Trophoblast cell (in vitro differentiated cells and primary cell): ENCODE data around the gene DLK1.

Source experiments
- DNase-seq, 2 donors: peaks; one replicate each; pipeline ENCODE4 v3.0.0-alpha.2; 2016
- H2AFZ ChIP-seq: 2 replicates; pipeline ENCODE4 v1.6.1; 2013; ENCODE audit warnings: low read length, moderate library complexity, mild to moderate bottlenecking; ENCODE audit not compliant: insufficient read depth, poor library complexity
- H2AK5ac ChIP-seq: 2 replicates; pipeline ENCODE4 v1.6.1; 2013; ENCODE audit warnings: mild to moderate bottlenecking, low read length
- H2BK120ac ChIP-seq: 2 replicates; pipeline ENCODE4 v1.6.1; 2013; ENCODE audit warnings: low read length, mild to moderate bottlenecking, moderate library complexity; ENCODE audit not compliant: insufficient read depth, poor library complexity
- H2BK12ac ChIP-seq: 2 replicates; pipeline ENCODE4 v1.6.1; 2013; ENCODE audit warnings: mild to moderate bottlenecking, low read length, moderate library complexity
- H2BK5ac ChIP-seq: 2 replicates; pipeline ENCODE4 v1.6.1; 2013; ENCODE audit warnings: low read length, low read depth, moderate library complexity, mild to moderate bottlenecking; ENCODE audit not compliant: poor library complexity
- H3K14ac ChIP-seq: 2 replicates; pipeline ENCODE4 v1.6.1; 2013; ENCODE audit warnings: mild to moderate bottlenecking, low read length
- H3K18ac ChIP-seq: 2 replicates; pipeline ENCODE4 v1.6.1; 2013; ENCODE audit warnings: mild to moderate bottlenecking, low read length
- H3K23ac ChIP-seq: 2 replicates; pipeline ENCODE4 v1.6.1; 2013; ENCODE audit warnings: low read length
- H3K27ac ChIP-seq: 2 replicates; pipeline ENCODE4 v1.5.1; 2013; ENCODE audit warnings: low read depth, mild to moderate bottlenecking, inconsistent platforms, low read length, moderate library complexity
- H3K27me3 ChIP-seq: 2 replicates; pipeline ENCODE4 v1.6.1; 2013; ENCODE audit warnings: inconsistent platforms, mild to moderate bottlenecking, low read length, moderate library complexity; ENCODE audit not compliant: insufficient read depth
- H3K36me3 ChIP-seq, 2 experiments: 1 replicate in 1 of 2; 2 replicates in 1 of 2; pipeline ENCODE4 v1.6.1; 2013; ENCODE audit warnings: low read length in 2 of 2, mild to moderate bottlenecking in 2 of 2, moderate library complexity in 1 of 2; ENCODE audit not compliant: insufficient read depth in 2 of 2, control insufficient read depth in 1 of 2
- H3K4ac ChIP-seq: 2 replicates; pipeline ENCODE4 v1.6.1; 2013; ENCODE audit warnings: low read depth, mild to moderate bottlenecking, low read length, moderate library complexity
- H3K4me1 ChIP-seq, 2 experiments: 1 replicate in 1 of 2; 2 replicates in 1 of 2; pipeline ENCODE4 v1.6.1; 2013; ENCODE audit warnings: low read length in 2 of 2, mild to moderate bottlenecking in 2 of 2, moderate library complexity in 1 of 2; ENCODE audit not compliant: insufficient read depth in 2 of 2, control insufficient read depth in 1 of 2
- H3K4me2 ChIP-seq: 2 replicates; pipeline ENCODE4 v1.6.1; 2013; ENCODE audit warnings: inconsistent platforms, mild to moderate bottlenecking, low read length, moderate library complexity
- H3K4me3 ChIP-seq: 2 replicates; pipeline ENCODE4 v1.5.1; 2013; ENCODE audit warnings: mild to moderate bottlenecking, low read depth, low read length, inconsistent platforms
- H3K79me1 ChIP-seq: one replicate; pipeline ENCODE4 v1.6.1; 2013; ENCODE audit warnings: low read length
- H3K79me2 ChIP-seq: 2 replicates; pipeline ENCODE4 v1.6.1; 2013; ENCODE audit warnings: low read length, mild to moderate bottlenecking; ENCODE audit not compliant: control insufficient read depth, insufficient read depth, poor library complexity
- H3K9ac ChIP-seq: 2 replicates; pipeline ENCODE4 v1.6.1; 2013; ENCODE audit warnings: mild to moderate bottlenecking, low read length
- H3K9me3 ChIP-seq: 2 replicates; pipeline ENCODE4 v1.6.1; 2013; ENCODE audit warnings: low read depth, mild to moderate bottlenecking, control low read depth, inconsistent platforms, low read length; ENCODE audit not compliant: insufficient read depth
- H4K12ac ChIP-seq: 2 replicates; pipeline ENCODE4 v1.6.1; 2013; ENCODE audit warnings: low read depth, mild to moderate bottlenecking, low read length, moderate library complexity
- H4K8ac ChIP-seq: 2 replicates; pipeline ENCODE4 v1.6.1; 2013; ENCODE audit warnings: low read depth, mild to moderate bottlenecking, low read length, moderate library complexity
- H4K91ac ChIP-seq: one replicate; pipeline ENCODE4 v1.6.1; 2013; ENCODE audit warnings: low read depth, mild to moderate bottlenecking, low read length, moderate library complexity
- WGBS: extraction: QIAGEN DNeasy Blood & Tissue Kit; methylation state at CpG from one replicate; pipeline ENCODE4 v1.1.7; 2013; ENCODE audit warnings: missing lambda C conversion rate; ENCODE audit not compliant: insufficient read length, insufficient coverage; ENCODE audit errors: extremely low coverage; 5-methylcytosine and 5-hydroxymethylcytosine counted together

Gene DLK1

DNA sequence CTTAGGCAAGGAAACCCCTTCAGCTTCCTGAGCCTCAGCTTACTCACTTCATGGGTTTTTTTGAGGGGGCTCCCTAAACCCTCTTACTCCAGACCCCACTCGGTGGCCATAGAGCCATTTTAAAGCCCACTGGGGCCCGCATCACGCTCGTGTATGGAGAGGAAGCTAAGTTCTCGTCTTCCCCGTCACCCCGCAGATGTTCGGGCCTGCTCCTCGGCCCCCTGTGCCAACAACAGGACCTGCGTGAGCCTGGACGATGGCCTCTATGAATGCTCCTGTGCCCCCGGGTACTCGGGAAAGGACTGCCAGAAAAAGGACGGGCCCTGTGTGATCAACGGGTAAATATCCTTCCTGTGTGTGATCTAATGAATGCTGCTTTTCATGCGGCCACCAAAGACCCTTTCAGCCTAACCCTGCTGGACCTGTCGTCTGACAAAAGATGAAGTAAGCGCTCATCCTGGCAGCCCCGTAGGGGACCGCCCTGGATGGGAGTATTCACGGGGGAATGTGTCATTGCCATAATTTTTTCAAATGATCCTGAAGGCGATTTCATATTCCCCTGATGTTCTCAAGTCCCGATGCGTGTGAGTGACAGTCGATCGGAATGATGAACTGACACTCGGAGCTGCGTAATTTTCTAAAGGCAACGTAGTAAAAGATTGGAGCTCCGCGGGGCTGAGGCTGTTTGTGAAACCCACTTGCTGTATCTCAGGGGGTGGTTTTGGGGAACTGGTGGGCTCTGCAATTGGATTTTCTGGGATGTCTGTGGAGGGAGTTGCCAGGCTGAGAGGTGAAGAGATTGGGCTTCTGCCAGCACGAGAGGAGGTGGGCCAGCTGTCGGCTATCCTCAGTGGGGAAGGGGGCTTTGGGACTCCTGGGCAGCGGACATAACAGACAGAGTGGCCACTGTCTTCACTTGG lies 5.4 kb downstream of the DLK1 start:
- no peak for DNase-seq
- no peak overlapping the region for H3K4ac ChIP-seq
- WGBS: no CpG with 5 or more reads among the region's 34 CpGs

DNA sequence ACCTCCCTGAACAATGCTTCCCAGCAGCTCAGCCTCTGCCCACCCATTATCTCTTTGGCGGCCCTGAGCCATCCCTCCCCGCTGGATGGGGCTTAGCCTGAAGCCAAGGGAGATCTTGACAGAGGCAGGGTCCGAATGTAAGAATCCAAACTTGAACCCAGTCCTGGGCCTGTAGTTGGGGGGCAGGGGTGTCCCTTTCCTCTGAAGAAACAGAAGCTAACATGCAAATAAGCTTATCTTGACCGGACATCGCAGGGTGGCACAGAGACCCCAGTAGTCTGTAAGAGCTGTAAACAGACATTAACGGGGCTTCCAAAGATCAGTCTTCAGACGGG lies 6.0 kb downstream of the DLK1 start:
- Histone ChIP-seq H4K8ac (no peak overlapping the region), H3K79me1 (no peaks in the 10 kb centered on the region), H3K23ac (no peak overlapping the region), H3K4me1 (no peaks in the 10 kb centered on the region), H2AK5ac (no peak overlapping the region), H3K4me3 (no peak overlapping the region), H4K91ac (no peak overlapping the region), H4K12ac (no peak overlapping the region), H3K9me3 (peaks cover 5% of the 10 kb centered on the region), H3K27me3 (peaks cover 6% of the 10 kb centered on the region), H2BK5ac (no peak overlapping the region), H3K9ac (no peak overlapping the region), H3K79me2 (no peaks in the 10 kb centered on the region), H3K4me2 (no peak overlapping the region), H2AFZ (no peak overlapping the region), H3K4ac (no peak overlapping the region), H2BK12ac (no peak overlapping the region), H2BK120ac (no peak overlapping the region), H3K36me3 (no peaks in the 10 kb centered on the region), H3K27ac (no peak overlapping the region), H3K14ac (no peak overlapping the region), H3K18ac (no peak overlapping the region)
- WGBS: no CpG with 5 or more reads among the region's 7 CpGs
- no peak for DNase-seq

More for the DNA sequence above, 5.4 kb downstream of the DLK1 start:
- no peak overlapping the region for H2BK12ac ChIP-seq
- H2BK120ac ChIP-seq: no peak overlapping the region
- H3K4me3 ChIP-seq: no peak overlapping the region
- no peak overlapping the region for H4K8ac ChIP-seq
- H3K14ac ChIP-seq: no peak overlapping the region
- H3K79me2 ChIP-seq: no peaks in the 10 kb centered on the region
- H3K18ac ChIP-seq: no peak overlapping the region
- H3K36me3 ChIP-seq: no peaks in the 10 kb centered on the region
- no peak overlapping the region for H4K91ac ChIP-seq
- H3K27ac ChIP-seq: no peak overlapping the region
- no peak overlapping the region for H3K23ac ChIP-seq
- H3K4me2 ChIP-seq: no peak overlapping the region
- H3K9me3 ChIP-seq: peaks cover 5% of the 10 kb centered on the region
- no peak overlapping the region for H2AK5ac ChIP-seq
- H3K79me1 ChIP-seq: no peaks in the 10 kb centered on the region
- no peak overlapping the region for H2AFZ ChIP-seq
- H4K12ac ChIP-seq: no peak overlapping the region
- H2BK5ac ChIP-seq: no peak overlapping the region
- H3K27me3 ChIP-seq: peaks cover 12% of the 10 kb centered on the region
- no peak overlapping the region for H3K9ac ChIP-seq
- H3K4me1 ChIP-seq: no peaks in the 10 kb centered on the region

DNA sequence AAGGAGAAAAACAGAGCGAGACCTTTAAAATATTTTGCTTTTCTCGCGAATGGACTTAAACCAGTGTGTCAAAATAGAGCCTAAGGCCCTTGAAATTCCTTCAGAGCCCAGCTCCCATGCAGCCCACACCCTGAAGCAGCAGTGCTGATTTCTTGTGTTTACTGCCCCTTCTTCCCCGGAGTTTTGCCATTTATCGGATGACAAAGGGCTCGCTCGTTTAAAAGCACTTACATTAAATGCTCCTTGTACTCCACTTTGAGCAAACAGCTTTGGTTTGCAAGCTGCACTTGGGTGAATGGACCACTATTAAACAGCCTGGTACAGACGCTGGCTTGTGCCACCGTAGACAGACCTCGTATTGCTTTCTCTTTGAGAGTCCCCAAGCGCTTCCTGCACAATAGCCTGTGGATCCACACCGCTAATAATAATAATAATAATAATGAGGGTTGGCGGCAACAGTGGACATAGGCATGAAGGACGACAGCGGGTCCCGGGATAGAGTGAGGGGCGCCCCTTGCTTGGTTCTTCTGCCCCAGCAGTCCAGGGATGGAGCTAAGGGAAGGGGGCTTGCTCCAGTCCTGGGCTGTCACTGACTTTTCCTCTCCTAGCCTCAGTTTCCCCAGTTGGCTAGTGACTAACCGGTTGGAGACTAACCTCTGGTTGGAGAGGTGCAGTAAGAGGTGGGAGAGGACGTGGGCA lies 6.6 kb downstream of the DLK1 start:
- H3K4me1 ChIP-seq: no peaks in the 10 kb centered on the region
- no peak overlapping the region for H2BK120ac ChIP-seq
- H2BK12ac ChIP-seq: no peak overlapping the region
- H3K9ac ChIP-seq: no peak overlapping the region
- peaks cover 5% of the 10 kb centered on the region for H3K9me3 ChIP-seq
- no peak overlapping the region for H2BK5ac ChIP-seq
- H3K79me1 ChIP-seq: no peaks in the 10 kb centered on the region
- no peak overlapping the region for H3K18ac ChIP-seq
- no peak overlapping the region for H4K91ac ChIP-seq
- H3K27me3 ChIP-seq: peaks cover under 1% of the 10 kb centered on the region
- no peak for DNase-seq
- no CpG with 5 or more reads among the region's 19 CpGs for WGBS
- H3K23ac ChIP-seq: no peak overlapping the region
- no peak overlapping the region for H2AK5ac ChIP-seq
- H3K36me3 ChIP-seq: no peaks in the 10 kb centered on the region
- H3K27ac ChIP-seq: no peak overlapping the region
- H4K8ac ChIP-seq: no peak overlapping the region
- H4K12ac ChIP-seq: no peak overlapping the region
- H3K4me2 ChIP-seq: no peak overlapping the region
- H3K4ac ChIP-seq: no peak overlapping the region
- no peak overlapping the region for H3K4me3 ChIP-seq
- no peak overlapping the region for H2AFZ ChIP-seq
- H3K14ac ChIP-seq: no peak overlapping the region
- H3K79me2 ChIP-seq: no peaks in the 10 kb centered on the region

DNA sequence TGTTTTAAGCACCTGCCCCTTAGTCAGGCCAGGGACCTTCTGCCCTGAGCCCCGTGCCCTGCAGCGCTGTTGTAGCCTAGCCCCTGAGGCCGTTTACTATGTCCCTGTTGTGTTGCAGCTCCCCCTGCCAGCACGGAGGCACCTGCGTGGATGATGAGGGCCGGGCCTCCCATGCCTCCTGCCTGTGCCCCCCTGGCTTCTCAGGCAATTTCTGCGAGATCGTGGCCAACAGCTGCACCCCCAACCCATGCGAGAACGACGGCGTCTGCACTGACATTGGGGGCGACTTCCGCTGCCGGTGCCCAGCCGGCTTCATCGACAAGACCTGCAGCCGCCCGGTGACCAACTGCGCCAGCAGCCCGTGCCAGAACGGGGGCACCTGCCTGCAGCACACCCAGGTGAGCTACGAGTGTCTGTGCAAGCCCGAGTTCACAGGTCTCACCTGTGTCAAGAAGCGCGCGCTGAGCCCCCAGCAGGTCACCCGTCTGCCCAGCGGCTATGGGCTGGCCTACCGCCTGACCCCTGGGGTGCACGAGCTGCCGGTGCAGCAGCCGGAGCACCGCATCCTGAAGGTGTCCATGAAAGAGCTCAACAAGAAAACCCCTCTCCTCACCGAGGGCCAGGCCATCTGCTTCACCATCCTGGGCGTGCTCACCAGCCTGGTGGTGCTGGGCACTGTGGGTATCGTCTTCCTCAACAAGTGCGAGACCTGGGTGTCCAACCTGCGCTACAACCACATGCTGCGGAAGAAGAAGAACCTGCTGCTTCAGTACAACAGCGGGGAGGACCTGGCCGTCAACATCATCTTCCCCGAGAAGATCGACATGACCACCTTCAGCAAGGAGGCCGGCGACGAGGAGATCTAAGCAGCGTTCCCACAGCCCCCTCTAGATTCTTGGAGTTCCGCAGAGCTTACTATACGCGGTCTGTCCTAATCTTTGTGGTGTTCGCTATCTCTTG lies 7.6 kb downstream of the DLK1 start:
- WGBS: no CpG with 5 or more reads among the region's 52 CpGs
- H3K9me3 ChIP-seq: peaks cover 3% of the 10 kb centered on the region
- H3K4me1 ChIP-seq: no peaks in the 10 kb centered on the region

More for the DNA sequence above, 7.6 kb downstream of the DLK1 start:
- no peak overlapping the region for H3K4me2 ChIP-seq
- no peaks in the 10 kb centered on the region for H3K27me3 ChIP-seq
- no peak overlapping the region for H3K18ac ChIP-seq
- no peak overlapping the region for H2AK5ac ChIP-seq
- H4K12ac ChIP-seq: no peak overlapping the region
- H3K4ac ChIP-seq: no peak overlapping the region
- H3K36me3 ChIP-seq: no peaks in the 10 kb centered on the region
- H2BK120ac ChIP-seq: no peak overlapping the region
- no peak overlapping the region for H3K27ac ChIP-seq
- H2BK5ac ChIP-seq: no peak overlapping the region
- H2BK12ac ChIP-seq: no peak overlapping the region
- no peaks in the 10 kb centered on the region for H3K79me2 ChIP-seq
- no peak overlapping the region for H3K23ac ChIP-seq
- H4K91ac ChIP-seq: no peak overlapping the region
- DNase-seq: no peak
- H3K14ac ChIP-seq: no peak overlapping the region
- H3K9ac ChIP-seq: no peak overlapping the region
- no peak overlapping the region for H3K4me3 ChIP-seq
- H2AFZ ChIP-seq: no peak overlapping the region
- no peaks in the 10 kb centered on the region for H3K79me1 ChIP-seq
- H4K8ac ChIP-seq: no peak overlapping the region
